NCI-H82 treated with DMSO at 0.1 percent for 48 hours (cell line): ENCODE measurements around the gene CISH.

Experiments
- DNase-seq: peaks from one replicate; lab custom pipeline; 2025; ENCODE audit not compliant: unreplicated experiment; lab: John Stamatoyannopoulos, UW

The CISH gene

DNA sequence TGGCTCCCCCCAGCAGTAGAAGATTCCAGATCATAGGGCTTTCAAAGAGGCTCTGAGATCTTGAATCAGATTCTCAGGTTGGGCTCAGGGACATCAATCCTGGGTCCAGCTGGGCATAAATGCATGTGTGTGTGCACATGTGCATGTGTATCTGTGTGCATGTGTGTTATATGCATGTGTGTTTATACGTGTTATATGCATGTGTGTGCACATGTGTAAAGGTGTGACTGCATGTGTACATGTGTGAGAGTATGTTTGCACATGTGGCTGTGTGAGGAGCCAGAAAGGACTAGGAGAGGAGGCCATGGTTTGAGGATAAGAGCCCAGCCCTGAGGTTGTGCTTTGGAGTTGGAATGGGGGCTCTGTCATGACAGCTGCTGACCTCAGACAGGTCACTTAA is 3.6 kb upstream of the CISH start:
- no peak for DNase-seq

DNA sequence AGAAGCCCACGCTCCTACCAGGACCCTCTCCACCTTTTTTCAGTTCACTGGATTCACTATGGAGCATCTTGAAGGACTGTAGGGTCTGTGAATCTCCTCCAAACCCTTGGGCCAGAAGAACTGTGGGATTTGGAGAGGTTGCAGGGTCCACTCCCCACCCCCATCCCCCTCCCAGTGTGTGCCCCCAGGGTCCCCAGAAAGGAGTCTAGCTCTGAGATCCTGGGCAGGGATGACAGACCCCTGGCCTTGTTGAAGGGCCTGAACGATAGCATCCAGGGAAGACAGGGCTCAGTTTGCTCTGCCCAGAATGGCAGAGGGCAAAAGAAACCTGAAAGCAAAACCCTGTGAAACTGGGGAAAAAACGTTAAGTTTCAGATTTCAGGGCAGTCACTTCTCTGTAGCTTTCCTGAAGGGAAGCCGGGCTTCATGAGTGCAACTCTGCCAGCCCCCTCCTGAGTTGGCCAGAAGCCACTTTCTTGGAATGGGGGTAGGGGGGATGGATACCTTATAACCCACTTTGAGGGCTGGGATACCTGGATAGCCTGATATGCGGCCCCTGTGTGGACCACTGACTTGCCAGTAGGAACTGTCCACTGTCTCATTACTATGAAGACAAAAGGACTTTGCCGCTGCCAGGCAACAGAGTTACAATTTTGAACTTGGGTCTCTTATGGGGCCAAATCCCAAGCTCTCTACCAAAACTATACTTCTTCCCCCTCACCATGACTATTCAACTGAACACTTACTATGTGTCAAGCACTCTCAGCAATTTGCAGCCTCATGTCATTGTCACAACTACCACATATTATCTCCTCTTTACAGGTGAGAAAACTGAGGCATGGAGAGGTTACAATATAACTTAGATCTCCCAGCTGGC is 1.6 kb upstream of the CISH start:
- no peak for DNase-seq

DNA sequence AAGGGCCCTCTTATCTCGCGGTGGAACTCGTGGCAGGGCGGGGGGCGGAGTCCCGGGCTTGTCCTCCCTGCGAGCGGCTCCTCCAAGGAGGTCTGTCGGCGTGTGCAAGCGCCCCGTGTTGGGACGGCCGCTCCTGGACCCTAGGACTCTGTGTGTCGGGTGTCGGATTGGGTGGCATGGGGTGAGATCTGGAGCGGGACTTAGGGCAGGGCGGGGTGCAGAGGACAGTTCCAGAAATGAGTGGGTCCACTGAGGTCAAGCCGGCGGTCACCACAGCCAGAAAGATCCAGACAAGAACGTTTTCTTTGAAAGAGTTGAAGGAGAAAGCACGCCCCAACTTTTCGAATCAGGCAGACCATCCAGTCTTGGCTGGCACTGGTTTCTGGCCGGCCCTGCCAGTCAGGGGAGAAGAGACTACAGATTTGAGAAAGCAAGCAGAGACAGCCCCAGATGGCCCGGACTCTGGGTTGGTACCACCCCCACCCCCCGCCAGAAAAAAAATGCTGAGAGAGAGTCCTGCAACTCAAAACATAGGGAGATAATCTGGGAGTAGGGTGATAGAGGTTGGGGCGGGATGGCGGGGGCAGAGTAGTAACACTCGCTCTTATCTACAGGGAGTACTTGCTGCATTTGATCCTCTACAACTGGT is 784 bp upstream of the CISH start:
- DNase-seq, result no peak

DNA sequence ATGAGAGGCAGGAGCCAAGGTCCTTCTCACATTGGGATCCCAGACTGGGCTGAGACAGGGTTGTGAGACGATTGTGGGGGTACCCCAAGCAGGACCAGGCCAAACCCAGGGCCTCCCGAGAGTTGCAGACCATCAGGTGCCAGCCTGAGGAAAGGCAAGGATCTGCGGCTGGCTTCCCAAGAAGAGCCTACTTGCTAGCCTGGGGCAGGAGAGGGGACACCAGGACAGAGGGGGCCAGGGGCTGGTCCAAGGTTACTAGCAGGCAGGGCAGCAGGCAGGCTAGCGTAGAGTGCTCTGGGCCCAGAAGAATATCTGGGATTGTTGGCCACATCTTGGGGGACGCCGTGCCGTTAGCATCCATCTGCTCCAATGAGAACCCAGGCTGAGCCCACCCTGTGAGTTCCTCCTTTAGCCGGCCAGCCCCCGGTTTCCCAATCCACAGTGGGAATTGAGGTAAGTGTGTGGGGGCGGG is 546 bp downstream of the CISH start:
- no peak for DNase-seq

DNA sequence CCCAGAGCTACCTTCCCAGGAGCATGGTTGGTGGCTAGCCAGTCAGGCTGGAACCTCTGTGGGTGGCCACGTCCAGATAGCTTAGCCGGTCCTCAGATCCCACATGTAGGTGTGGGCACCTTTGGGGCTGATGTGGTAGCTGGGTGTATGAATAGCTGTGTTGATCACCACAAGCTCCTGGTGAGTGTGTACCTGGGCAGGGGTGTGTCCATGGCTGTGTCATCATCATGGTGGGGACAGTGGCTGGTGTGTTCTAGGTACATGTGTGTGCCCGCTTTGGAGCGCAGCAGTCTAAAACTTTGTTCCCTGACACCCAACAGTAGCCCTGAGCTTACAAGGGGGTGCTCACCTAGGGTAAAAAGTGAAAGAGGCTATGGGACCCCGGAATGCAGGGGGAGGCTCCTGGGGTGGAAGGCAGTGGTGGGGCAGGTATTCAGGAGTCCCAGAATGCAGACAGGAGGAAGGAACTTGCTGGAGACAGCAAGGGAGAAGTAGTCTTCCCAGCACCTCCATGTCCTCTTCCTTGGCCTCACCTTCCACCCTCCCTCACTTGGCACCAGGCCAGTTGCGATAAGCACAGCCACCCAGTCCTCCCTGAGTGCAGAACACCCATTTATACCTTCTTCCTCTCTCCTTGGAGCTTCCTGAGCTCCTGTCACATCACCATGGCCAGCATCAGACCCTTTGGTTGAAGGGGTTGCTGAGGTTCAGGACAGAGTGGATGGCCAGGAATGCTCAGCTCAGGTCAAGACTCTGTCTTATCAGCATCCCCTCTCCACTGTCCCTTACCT is 1.2 kb downstream of the CISH start:
- no peak for DNase-seq

DNA sequence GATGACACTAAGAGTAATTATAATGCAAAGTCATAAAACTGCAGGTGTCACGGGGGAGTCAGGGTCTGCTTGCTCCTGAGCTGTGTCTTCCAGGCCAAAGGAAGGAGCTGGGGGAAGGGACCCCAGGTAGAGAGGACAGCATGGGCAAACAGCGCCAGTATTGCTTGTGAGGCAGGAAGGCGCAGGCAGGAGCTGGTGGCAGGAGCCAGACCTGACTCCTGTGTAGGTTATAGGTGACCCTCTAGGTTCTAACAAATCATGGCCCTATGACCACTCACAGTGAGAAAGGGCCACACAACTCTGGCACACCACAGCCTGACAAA is 1.9 kb downstream of the CISH start:
- DNase-seq, result no peak

DNA sequence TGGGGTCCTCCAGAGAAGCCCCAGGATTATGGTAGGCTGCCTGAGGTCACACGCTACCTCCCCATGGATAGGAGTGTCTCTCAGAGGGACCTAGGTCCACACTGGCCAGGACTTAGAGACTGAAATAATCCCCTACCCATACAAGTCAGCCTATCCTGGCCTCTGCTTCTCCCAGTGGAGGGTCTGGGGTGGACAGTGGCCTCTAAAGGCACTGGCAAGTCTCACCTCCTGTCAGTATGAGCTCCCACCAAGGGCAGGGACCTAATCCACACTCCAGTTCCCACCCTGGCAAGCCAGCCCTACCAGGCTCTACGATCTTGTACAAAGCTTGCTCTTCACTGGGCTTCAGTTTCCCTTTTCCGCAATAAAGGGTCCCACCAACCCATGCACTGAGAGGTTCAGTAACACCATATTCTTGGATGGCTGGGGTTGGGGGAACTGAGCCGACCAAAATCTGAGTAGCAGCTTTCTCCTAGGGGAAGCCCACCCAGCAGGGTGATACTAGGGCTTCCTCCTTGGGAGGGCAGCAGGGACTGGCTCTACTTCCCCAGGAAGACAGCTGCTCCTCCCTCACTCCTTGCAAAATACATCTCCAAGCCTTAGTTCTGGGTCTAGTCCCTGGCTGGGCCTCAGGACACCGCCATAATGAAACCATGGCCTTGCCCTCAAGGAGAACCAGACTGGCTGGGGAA is 2.4 kb downstream of the CISH start:
- no peak for DNase-seq

DNA sequence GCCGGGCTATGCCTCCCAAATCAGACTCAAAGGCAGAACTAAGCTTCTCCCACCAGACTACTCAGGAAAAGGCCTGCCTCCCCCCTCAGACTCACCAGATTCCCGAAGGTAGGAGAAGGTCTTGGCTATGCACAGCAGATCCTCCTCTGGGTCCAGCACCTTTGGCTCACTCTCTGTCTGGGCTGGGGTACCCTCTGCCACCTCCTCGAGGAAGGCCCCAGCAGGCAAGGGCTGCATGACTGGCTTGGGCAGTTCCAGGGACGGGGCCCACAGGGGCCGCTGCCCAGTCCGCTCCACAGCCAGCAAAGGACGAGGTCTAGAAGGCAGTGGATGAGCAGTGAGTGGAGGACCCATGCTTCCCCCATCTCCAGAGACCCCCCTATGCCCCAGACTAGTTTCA is 3.3 kb downstream of the CISH start:
- DNase-seq, result no peak

DNA sequence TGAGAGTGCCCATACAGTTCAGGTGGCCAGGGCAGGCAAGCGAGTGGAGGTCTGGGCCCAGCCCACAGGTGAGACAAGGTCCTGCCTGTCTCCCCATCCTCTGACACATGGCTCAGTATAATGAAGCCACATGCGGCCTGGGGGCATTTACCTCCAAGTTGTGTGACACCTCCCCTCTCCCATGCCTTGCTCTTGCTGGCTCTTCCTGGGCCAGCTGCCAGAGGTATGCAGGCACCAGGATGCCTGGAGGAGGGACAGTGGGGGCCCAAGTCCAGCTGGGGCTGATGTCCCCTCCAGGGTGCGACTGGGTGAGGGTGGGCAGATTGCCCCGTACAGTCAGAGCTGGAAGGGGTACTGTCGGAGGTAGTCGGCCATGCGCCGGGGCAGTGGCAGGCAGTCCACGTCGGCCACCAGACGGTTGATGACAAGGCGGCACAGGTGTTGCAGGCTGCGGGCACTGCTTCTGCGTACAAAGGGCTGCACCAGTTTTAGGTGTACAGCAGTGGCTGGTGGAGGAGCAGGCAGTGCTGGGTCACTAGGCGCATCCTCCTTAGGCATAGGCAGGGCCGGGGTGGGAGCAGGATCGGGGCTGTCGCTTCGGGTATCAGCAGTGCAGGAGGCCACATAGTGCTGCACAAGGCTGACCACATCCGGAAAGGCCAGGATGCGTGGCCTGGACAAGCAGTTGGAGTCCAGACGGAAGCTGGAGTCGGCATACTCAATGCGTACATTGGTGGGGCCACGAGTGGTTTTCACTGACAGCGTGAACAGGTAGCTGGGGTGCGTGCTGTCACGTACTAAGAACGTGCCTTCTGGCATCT is 4.1 kb downstream of the CISH start:
- DNase-seq, result no peak

DNA sequence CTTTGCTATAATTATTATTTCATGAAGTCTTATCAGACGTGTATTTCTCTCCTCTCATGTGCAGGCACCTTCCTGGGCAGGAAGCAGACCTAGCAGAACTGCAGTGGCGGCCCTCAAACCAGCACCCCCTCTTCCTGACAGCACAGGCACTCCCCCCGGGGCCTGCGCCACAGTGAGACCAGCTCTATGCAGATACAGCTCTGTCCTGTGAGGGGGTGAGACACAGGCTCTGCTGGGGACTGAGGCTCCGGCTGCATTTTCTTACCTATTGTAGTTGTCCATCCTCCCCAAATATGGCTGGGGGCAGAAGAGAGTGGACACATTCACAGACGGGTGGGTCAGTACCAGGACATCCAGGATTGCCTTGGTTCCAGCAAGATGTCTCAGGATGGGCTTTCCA is 5.0 kb downstream of the CISH start:
- DNase-seq, result no peak

DNA sequence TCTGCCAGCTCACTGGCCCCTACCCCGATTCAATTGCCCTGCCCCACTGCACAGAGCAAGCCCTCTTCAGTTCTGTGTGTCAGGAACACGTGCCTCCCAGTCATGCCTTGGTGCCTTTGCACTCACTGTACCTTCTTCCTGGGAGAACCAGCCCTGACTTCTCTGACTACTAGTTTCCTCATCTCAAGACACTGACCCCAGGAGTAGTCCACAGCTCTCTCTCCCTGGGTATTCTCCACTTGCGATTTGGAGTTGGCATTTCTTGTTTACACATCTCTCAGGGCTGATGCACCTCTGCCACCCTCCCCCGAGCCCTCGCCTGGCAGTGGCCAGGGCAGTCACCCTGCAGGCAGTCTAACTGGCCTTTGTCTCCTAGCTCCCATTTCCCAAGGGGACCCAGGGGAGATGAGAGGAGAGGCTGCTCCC is 5.7 kb downstream of the CISH start:
- no peak for DNase-seq

DNA sequence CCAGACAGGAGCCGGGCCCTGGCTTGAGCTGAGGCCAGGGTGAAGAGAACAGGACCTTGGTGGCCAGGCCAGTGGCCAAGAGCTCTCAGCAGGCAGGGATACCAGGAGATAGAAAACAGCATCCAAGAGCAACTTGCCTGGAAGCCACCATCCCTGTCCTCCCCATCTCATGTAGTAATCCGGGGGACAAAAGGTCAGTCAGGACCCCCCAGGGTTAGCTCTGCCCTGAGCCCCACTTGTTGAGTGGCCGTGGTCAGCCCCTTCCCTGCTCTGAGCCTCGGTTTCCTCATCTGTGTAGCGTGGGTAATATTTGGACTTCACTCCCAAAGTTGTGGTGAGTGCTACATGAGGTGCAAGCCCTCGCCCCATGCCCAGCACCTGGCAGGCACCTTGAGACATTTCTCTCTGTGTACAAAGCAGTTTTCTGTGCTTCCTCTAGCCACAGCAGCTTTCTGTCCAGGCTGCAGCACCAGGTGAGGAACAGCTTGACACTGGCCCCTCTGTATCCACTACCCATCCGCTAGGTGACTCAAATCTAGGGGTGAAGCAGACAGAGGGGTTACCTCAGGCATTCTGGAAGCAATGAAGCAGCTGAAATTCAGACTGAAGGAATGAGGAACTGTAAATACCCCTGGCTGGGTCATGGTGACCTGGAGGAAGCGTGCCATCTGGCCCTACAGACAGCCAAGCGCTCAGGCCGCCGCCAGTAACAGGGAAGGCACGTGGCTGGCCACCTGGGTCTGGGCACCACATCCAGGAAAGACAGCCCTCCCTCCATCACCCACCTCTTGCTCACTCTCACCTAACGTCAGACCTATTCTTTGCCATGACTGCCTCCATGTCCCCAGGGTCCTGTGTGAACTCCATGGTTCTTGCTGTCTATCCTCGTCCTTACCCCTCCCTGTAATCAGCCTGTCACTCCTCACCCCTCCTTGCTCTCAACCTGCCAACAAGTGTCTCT is 6.7 kb downstream of the CISH start:
- DNase-seq, result no peak

DNA sequence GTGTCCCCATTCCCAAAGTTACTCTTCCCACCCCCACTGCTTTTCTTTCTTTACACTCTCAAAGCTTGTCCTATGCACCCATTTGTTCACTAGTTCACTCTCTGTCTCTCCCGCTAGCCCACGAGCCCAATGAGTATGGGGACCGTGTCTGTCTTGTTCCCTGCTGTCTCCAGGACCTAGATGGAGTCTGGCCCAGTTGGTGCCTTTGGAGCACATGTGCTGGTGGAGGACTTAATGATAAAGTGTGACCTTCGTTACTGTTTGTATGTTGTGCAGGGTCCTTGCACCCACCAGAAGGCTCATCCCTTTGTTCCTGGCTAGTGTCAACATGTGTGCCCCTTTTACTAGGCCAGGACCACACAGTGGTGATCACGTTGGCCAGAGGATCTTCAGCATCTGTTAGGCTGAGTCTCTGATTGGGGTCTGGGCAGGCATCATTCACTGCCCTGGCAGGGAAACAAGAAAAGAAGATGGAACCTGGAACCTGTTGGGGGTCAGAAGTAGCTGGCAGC is 7.4 kb downstream of the CISH start:
- DNase-seq, result no peak

DNA sequence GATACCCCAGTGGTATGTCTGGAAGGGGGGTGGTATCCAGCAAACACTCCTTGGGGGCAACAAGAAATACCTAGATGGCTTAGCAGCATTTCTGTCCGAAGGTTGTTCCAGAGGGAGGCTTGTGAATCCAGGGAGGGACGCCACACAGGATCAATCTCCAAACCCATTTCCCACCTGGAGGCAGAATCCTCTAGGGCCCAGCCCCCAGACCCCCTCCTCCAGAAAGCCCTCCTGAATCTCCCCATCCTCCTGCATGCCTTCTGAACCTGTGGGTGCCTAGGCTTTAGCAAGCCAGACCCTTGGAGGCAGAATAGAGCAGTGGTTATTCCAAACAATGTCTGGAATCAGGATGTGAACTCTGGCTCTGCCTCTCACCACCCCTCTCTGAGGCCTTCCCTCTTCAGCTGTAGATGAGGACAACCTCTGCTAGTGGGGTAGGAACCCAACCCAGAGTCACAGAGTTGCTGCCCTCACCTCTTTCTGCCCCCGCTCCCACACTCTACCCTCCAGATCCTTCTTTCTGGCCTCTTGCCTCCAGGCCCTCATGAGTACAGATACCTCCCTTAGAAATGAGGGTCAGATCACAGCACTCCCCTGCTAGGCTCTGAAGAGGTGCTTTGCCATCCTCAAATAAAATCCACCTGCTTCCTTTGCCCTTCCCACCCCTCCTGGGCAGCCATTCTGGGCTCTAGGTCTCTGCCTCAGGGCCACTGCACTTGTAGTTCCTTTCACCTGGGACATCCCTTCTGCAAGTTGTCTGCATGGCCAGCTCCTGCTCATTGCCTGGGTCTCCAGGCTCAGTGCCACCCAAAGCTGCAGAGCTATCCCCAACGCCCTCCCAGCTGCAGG is 8.1 kb downstream of the CISH start:
- DNase-seq, result no peak

DNA sequence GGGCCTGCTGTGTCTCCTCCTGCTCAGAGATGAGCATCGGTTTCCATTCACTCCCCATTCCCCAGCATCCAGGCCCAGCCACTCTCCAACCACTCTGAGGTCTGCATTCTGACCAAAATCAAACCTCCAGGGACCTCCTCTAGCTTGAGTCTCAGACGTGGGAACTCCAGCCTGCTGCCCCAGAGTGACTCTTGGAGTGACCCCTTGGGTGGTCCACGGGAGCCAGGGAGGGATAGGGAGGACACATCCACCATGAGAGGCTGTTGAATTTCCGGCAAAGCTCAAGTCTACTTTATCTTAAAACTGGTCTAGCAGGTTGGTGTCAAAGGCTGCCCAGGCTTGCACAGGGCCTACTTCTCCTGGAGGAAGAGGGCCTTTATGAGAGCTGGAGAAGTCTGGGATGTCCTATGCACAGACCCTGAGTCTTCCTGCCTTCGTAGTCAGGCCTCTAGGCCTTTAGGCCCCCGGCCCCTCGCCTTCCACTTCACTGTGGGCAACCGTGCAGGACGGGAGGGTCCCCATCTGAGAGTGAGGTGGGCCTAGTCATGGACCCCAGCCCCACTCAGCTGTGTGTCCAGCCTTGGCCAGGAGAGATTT is 8.9 kb downstream of the CISH start:
- DNase-seq, result no peak

DNA sequence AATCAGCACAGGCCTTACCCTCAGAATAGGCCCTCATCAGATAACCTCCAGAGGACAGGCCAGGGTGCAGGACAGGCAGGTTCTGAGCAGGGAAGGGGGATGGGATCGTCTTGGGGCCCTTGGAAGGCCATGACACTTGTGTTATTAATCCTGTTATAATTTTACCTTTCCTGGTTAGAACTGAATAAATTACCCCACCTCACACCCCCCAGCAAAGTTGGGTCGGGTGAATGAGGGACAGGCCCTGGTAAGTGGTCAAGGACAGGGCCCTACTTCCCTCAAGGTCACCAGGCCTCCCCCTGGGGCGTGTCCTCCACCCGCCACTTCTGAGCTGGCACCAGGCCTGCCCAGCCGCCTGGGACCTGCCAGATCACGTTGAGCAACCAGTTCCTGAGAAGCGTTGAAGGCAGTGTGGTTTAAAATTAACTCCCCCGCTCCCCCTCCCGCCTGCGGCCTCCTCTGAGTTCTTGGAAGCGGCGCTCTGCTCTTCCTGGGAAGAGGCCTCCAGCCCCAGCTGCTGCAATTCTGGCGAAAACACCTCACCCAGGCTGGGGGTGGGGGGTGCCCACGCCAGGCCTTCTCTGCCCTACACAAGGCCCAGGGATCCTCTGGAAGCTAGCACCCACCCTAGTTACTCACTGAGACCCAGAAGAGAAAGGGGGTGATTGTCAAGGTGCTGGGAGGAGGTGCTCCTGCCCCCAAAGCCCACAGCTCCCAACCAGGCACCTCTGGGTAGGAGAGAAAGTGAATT is 10.6 kb downstream of the CISH start:
- DNase-seq, result no peak

DNA sequence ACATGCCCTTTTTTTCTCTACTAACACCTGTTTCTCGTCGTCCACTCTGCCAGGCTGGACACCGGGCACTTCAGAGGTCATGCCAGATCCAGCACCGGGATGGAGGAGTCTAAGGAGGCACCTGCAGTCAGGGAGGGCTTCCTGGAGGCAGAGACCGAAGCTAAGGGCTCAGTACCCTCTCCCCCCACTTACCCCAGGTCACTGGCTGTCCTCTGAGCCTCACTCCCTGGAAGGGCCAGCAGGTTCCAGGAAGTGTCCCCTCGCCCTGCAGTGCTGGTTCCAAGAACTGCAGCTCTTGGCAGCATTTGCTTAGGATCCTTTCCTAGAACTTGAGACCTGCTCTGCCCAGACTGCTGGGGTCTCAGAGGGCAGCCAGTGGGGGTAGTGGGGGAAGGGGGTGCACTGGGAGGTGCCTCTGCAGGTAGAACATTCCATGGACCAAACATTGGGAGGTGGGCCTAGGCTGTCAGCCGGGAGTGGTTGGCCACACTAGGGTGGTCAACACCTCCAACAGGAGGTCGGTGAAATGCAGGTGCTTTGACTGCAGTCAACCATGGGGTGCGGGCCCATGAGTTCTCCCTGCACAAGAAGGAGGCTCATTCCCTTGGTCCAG is 11.3 kb downstream of the CISH start:
- DNase-seq, result no peak
